HG03520 (cell line): Measurements from ENCODE around the gene IL17B.

Source experiments
- ATAC-seq: cut with Tn5 transposase; IDR thresholded peaks from one replicate; pipeline ENCODE4 v1.9.1; 2021; ENCODE audit warnings: mild to moderate bottlenecking, moderate library complexity; ENCODE audit not compliant: unreplicated experiment

Gene IL17B

DNA sequence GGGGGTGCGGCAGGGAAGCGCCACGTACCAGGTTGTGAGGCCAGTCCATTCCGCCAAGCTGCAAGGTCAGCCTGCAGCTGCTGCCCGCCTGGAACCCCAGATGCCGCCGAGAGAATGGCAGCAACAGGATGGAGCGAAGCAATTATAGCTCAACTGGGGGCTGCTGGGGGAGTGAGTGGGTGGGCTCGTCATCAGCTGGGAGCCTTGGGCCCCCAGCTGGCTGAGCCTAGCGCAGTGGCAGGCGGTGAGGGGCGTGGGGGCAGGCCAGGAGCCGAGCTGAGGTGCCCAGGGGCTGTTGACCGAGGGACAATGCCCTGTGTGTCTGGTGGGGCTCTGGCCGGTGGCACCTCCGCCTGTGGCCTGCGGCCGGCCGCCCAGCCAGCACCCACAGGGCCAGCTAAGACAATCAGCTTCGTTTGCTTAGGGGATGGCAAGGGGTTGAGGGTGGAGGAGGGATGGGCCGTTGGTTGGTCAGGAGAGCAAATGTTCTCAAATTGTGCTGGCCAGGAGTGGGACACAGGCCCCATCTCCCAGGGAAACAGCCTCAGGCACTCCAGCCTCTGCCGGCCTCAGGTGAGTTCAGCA, at the start of gene IL17B:
TSS of gene IL17B (minus strand) at position 116 of the 585 bp plus-strand sequence. CDS start at position 49, 67 bp downstream.
- ATAC-seq = no peak

DNA sequence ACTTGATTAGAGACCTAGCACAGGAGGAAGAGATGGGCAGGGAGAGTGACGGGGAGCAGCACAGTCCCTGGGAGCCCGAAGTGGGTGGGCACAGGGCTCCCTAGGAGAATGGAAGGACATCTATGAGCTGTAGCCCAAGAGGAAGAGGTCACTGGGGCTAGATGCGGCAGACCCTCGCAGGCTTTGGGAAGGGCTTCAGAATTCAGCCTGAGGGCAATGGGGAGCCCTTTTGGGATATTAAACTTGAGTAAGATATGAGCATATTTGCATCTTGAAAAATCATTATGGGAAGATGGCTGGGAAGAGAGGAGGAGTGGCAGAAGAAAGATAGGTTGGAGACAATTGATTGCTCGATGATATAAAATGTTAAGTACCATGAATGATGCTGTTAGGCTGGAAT, 48.9 kb upstream of the IL17B start:
- ATAC-seq = no peak

DNA sequence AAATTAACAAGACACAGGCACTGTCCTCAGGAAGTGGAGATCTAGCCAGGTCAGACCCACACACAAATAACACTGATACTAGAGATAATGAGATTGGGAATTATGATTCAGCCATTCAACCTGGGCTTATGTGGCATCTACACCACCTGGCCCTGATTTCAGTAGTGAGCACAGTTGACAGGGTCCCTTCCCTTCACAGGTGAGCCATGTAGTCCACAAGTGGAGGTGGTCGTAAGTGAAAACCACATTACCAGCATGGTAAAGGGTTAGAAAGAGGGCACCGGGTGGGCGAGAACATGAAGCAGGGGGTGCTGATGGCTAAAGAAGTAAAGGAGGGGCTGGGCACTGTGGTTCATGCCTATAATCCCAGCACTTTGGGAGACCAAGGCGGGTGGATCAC, 48.3 kb upstream of the IL17B start:
- no peak for ATAC-seq

DNA sequence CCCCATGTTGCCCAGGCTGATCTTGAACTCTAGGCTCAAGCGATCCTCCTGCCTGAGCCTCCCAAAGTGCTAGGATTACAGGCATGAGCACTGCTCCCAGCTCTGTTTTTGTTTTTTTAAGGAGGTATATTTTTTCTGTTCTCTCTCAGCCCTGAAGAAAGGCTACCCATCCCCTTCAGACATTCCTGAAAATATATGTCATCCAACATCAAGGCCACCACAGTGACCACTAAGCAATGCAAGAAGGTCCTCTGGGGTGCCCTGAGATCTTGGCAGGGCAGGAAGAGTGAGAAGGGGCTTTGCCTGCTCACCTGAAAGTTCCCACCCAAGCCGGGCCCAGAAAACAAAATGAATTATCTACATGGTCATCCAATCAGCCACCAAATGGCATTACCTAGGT, 47.8 kb upstream of the IL17B start:
- no peak for ATAC-seq

DNA sequence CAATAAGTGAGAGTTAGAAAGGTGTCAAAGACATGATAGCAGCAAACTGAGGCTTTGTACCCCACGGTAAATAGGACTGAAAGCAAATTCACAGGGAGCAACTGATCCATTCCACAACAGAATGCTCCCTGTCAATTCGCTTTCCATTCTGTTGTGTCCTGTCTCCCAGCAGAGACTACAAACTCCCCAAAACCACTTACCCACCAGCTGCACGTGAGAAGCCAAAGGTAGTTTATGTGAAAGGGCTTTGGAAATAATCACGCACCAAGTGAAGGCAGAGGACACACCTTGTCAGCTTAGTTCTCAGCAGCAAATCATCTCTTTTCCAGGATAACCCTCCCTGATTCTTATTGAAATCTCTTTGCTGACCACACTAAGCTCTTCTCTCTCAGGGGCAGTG, 46.6 kb upstream of the IL17B start:
- ATAC-seq = no peak

- no peak for ATAC-seq
These were observed 45.6 kb upstream of the IL17B start for GRCh38 chr5:149424371-149425315.

- no peak for ATAC-seq
These were observed 44.7 kb upstream of the IL17B start for GRCh38 chr5:149423794-149424268.

DNA sequence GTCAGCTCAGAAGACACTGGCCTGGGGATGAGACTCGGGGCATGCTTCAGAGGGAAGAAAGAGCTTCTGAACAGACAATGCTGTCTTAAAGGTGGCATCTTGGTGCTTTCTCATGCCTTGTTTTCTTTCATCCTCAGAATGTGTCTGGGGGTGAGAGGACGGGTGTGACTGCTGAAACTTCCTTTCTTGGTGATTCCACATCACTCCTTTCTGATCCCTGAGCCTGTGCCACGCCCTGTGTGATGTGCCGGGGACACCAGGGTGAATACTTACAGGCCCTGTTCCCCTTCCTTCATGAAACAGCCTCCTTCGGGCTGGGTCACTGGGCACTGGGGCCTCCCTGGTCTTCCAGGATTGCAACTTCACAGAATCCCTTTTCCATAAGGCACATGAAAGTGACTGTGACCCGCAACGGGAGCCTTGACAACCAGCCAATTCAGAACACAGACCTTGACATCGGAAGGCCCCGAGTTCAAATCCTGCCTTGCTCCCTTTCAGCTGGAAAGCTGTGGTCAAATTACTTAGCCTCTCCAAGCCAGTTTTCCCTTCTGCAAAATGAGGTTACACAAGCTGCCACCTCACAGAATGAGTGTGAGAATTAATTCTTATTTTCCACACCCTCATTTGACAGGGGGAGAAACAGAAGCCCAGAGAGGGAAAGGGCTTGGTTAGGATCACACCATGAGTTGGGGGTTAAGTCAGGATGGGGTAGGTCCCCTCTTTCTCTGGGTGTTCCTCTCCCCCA, 44.1 kb upstream of the IL17B start:
- no peak for ATAC-seq

GRCh38 chr5:149422366-149423048, 43.4 kb upstream of the IL17B start:
- no peak for ATAC-seq

DNA sequence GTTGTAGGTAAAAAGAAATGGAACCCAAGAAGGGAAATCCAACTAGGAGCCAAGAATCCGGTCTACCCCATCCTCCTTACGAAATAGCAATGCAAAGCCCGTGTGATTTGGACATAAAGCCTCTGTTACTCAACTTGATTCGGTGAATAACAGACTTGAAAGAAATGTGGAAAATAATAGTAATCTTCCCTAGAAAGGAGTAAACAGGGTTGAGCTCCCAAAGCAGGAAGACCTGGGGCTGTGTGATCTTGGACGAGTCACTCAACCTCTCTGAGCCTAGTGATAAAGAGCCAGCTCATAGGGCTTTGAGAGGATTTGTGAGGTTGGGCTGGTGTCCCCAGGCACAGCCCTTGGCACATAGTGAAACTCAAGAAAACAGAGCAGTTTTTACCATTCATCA, 42.7 kb upstream of the IL17B start:
- no peak for ATAC-seq

GRCh38 chr5:149421372-149421685, 42.2 kb upstream of the IL17B start:
- ATAC-seq = no peak

GRCh38 chr5:149420545-149421371, 41.7 kb upstream of the IL17B start:
- no peak for ATAC-seq

- no peak for ATAC-seq
These were observed 40.9 kb upstream of the IL17B start for GRCh38 chr5:149419859-149420544.

- ATAC-seq = no peak
These were observed 40.4 kb upstream of the IL17B start for GRCh38 chr5:149419532-149419858.

GRCh38 chr5:149418910-149419531, 39.9 kb upstream of the IL17B start:
- ATAC-seq = no peak

- ATAC-seq = no peak
These were observed 38.7 kb upstream of the IL17B start for GRCh38 chr5:149417711-149418368.

GRCh38 chr5:149416987-149417710, 38.1 kb upstream of the IL17B start:
- no peak for ATAC-seq
